ENCODE data around the gene SMARCD2.
A peak's percentile ranks its signal among the peaks of the same experiment; 100 is the strongest.
"Not testable (repeated sequence)": the region's sequence is repeated elsewhere in the genome, so short reads cannot be mapped to it uniquely, and the experiment has no call there.

The SMARCD2 gene

DNA sequence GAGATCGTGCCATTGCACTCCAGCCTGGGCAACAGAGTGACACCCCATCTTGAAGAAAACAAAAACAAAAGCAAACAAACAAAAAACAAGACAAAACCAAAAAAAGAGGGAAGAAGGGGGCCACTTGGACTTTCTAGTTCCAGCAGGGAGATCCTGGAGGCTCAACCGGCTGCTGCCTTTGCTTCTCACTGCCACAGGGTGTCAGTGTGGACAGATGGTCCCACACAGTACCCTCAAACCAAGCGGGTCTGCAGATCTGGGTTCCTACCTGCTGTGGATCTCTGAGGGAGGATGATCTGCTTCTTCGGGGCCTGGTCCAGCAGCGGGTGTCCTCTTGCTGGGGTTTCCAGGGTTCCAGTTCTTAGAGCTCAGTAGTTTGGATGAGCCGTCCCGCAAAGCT, 24.1 kb upstream of the SMARCD2 start:
- not testable (repeated sequence) for H3K9me3 ChIP-seq (ENCODE audit: severe bottlenecking); H3K27ac ChIP-seq; H3K4me3 ChIP-seq (ENCODE audit: low read depth, low read length); H3K27me3 ChIP-seq (ENCODE audit: insufficient read depth, low read depth, severe bottlenecking); H3K36me3 ChIP-seq
- TF ChIP-seq, protein P1, sequence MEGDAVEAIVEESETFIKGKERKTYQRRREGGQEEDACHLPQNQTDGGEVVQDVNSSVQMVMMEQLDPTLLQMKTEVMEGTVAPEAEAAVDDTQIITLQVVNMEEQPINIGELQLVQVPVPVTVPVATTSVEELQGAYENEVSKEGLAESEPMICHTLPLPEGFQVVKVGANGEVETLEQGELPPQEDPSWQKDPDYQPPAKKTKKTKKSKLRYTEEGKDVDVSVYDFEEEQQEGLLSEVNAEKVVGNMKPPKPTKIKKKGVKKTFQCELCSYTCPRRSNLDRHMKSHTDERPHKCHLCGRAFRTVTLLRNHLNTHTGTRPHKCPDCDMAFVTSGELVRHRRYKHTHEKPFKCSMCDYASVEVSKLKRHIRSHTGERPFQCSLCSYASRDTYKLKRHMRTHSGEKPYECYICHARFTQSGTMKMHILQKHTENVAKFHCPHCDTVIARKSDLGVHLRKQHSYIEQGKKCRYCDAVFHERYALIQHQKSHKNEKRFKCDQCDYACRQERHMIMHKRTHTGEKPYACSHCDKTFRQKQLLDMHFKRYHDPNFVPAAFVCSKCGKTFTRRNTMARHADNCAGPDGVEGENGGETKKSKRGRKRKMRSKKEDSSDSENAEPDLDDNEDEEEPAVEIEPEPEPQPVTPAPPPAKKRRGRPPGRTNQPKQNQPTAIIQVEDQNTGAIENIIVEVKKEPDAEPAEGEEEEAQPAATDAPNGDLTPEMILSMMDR (IDR thresholded peaks at IDR 0.05; ENCODE audit: low read depth, low read length) = peak; percentile 67
- DNase-seq = peak; percentile 60

DNA sequence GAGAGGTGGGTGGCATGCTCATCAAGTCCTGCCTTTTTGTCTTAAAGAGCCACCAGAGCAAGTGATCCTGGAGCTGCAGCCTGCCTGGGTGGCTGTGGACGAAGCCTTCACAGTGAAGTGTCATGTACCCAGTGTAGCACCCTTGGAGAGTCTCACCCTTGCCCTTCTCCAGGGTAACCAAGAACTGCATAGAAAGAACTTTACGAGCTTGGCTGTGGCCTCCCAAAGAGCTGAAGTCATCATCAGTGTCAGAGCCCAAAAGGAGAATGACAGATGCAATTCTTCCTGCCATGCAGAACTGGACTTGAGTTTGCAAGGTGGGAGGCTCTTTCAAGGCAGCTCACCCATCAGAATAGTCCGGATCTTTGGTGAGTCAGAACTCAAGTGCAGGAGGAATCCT, 16.8 kb upstream of the SMARCD2 start:
- H3K27ac ChIP-seq = no peak overlapping the region
- H3K4me3 ChIP-seq (ENCODE audit: low read depth, low read length) = no peak overlapping the region
- H3K27me3 ChIP-seq (ENCODE audit: insufficient read depth, low read depth, severe bottlenecking) = no peaks in the 10 kb centered on the region
- no peak for DNase-seq
- H3K36me3 ChIP-seq = no peaks in the 10 kb centered on the region
- TF ChIP-seq, protein P1 (IDR thresholded peaks at IDR 0.05; ENCODE audit: low read depth, low read length) = no peak
- no peaks in the 10 kb centered on the region for H3K9me3 ChIP-seq (ENCODE audit: severe bottlenecking)

DNA sequence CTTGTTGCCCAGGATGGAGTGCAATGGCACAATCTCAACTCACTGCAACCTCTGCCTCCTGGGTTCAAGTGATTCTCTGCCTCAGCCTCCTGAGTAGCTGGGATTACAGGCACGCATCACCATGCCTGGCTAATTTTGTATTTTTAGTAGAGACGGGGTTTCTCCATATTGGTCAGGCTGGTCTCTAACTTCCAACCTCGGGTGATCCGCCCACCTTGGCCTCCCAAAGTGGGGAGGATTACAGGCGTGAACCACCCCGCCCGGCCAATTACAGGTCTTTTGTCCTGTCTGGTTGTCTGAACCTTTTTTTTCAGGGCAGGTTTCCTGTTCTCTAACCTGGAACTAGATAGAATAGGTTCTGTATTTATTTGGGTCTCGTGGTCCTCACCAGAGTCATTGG, 13.9 kb upstream of the SMARCD2 start:
- DNase-seq = not testable (repeated sequence)

DNA sequence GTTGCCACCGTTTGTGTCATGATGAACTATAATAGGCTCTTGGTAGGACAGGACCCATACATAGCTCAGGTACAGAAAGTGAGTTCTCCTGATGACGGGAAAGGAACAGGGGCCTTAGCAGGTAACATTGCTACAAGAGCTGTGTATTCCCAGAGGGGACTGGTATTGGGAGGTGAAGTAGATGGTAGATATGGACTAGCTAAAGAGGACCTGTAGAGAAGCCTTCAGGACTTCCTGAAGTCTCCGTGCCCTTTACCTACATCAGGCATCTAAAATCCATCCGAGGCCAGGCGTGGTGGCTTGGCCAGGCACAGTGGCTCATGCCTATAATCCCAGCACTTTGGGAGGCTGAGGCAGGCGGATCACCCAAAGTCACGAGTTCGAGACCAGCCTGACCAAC, 12.7 kb upstream of the SMARCD2 start:
- H3K9me3 ChIP-seq (ENCODE audit: severe bottlenecking) = no peaks in the 10 kb centered on the region
- DNase-seq = no peak
- TF ChIP-seq, protein P1 (IDR thresholded peaks at IDR 0.05; ENCODE audit: low read depth, low read length) = no peak
- H3K36me3 ChIP-seq = no peaks in the 10 kb centered on the region
- no peak overlapping the region for H3K27ac ChIP-seq
- H3K4me3 ChIP-seq (ENCODE audit: low read depth, low read length) = no peak overlapping the region
- no peaks in the 10 kb centered on the region for H3K27me3 ChIP-seq (ENCODE audit: insufficient read depth, low read depth, severe bottlenecking)

More for the DNA sequence above, 13.9 kb upstream of the SMARCD2 start:
- not testable (repeated sequence) for H3K27me3 ChIP-seq (ENCODE audit: insufficient read depth, low read depth, severe bottlenecking); H3K36me3 ChIP-seq; H3K4me3 ChIP-seq (ENCODE audit: low read depth, low read length); H3K27ac ChIP-seq; H3K9me3 ChIP-seq (ENCODE audit: severe bottlenecking)

DNA sequence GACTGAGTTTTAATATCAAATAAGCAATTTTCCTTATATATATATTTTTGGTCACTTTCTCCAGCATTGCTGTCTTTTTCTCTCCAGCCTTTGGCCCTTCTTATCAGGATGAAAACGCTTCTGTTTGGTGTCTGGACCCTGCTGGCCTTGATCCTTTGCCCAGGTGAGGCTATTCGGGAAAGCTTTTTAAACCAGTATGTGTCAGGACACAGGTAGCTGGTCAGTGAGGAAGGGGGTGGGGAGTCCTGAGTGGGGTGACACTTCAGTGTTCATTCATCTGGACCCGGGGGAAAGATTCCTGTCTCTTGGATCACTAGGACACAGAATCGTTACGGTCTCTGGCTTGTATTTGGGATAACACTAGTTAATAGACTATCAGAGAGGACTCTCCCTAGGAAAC, 12.2 kb upstream of the SMARCD2 start:
- Histone ChIP-seq H3K27ac (no peak overlapping the region), H3K4me3 (ENCODE audit: low read depth, low read length) (no peak overlapping the region), H3K27me3 (ENCODE audit: insufficient read depth, low read depth, severe bottlenecking) (no peaks in the 10 kb centered on the region), H3K36me3 (no peaks in the 10 kb centered on the region), H3K9me3 (ENCODE audit: severe bottlenecking) (no peaks in the 10 kb centered on the region)
- TF ChIP-seq, protein P1 (IDR thresholded peaks at IDR 0.05; ENCODE audit: low read depth, low read length) = no peak
- DNase-seq = no peak

DNA sequence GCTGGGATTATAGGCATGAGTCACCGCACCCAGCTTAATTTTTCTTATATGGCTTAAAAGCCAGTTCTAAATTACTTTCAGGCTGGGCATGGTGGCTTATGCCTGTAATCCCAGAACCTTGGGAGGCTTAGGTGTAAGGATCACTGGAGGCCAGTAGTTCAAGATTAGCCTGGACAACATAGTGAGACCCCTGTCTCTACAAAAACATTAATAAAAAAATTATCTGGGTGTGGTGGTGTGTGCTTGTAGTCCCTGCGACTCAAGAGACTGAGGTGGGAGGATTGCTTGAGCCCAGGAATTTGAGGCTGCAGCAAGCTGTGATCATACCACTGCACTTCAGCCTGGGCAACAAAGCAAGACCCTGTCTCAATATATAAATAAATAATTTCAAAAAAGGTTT, 10.8 kb upstream of the SMARCD2 start:
- Histone ChIP-seq H3K27me3 (ENCODE audit: insufficient read depth, low read depth, severe bottlenecking) (no peaks in the 10 kb centered on the region), H3K9me3 (ENCODE audit: severe bottlenecking) (no peaks in the 10 kb centered on the region), H3K36me3 (no peaks in the 10 kb centered on the region), H3K4me3 (ENCODE audit: low read depth, low read length) (no peak overlapping the region), H3K27ac (no peak overlapping the region)
- TF ChIP-seq, protein P1 (IDR thresholded peaks at IDR 0.05; ENCODE audit: low read depth, low read length) = no peak
- DNase-seq = no peak
